Esophagus muscularis mucosa (tissue), 4 donors: ENCODE results near the gene LTBP1. TPM values are rescaled to one million over a fixed set of nuclear protein-coding genes. Genes with fewer than 3 reads are reported as not detected.

Source experiments
- DNase-seq: peaks from one replicate; pipeline ENCODE4 v3.0.0-alpha.2; 2017; ENCODE audit errors: extremely low spot score
- H3K27ac ChIP-seq, 4 donors: fragments of 200-600 bp; sonication (generic); replicated peaks in 1 of 4; 1 replicate in 3 of 4; 2 replicates in 1 of 4; pipeline ENCODE4 v1.5.1; 2016 to 2019; ENCODE audit warnings: mild to moderate bottlenecking in 1 of 4
- H3K27me3 ChIP-seq, 4 donors: fragments of 200-600 bp; sonication (generic); one replicate each; pipeline versions ENCODE4 v1.5.1 to v1.6.0; 2016 to 2019
- H3K36me3 ChIP-seq, 4 donors: fragments of 200-600 bp; sonication (generic); one replicate each; pipeline ENCODE4 v1.5.1; 2016 to 2019
- H3K4me1 ChIP-seq, 4 donors: fragments of 200-600 bp; sonication (generic); one replicate each; pipeline ENCODE4 v1.5.1; 2016 to 2019
- H3K4me3 ChIP-seq, 4 donors: fragments of 200-600 bp; sonication (generic); 1 replicate in 2 of 4; 2 replicates in 2 of 4; pipeline ENCODE4 v1.5.1; 2016 to 2019; ENCODE audit warnings: mild to moderate bottlenecking in 4 of 4, moderate library complexity in 1 of 4
- H3K9me3 ChIP-seq, 4 donors: fragments of 200-600 bp; sonication (generic); 1 replicate in 3 of 4; 2 replicates in 1 of 4; pipeline ENCODE4 v1.5.1; 2016 to 2019
- EP300 ChIP-seq: sonication (generic); formaldehyde crosslinking; IDR thresholded peaks from one replicate; pipeline ENCODE4 v1.6.1; 2017; ENCODE audit warnings: antibody characterized with exemption
- POLR2A ChIP-seq: fragments of 450-650 bp; IDR thresholded peaks from one replicate; pipeline ENCODE4 v1.6.1; 2017; ENCODE audit warnings: antibody characterized with exemption, moderate library complexity, mild to moderate bottlenecking, low read depth
- POLR2AphosphoS5 ChIP-seq, 2 donors: sonication (generic); formaldehyde crosslinking; IDR thresholded peaks; one replicate each; pipeline ENCODE4 v1.6.1; 2017; ENCODE audit warnings: antibody characterized with exemption in 2 of 2
- WGBS: methylation state at CpG from one replicate; pipeline ENCODE4 v1.1.5; 2018; 5-methylcytosine and 5-hydroxymethylcytosine counted together
- intact Hi-C: fragments of 100-400 bp; cut with DNase I; formaldehyde crosslinking; loops from one replicate; pipeline ENCODE4 v1.15.1; 2023
- total RNA-seq, 4 donors: library from RNA; depleted of rRNA; stranded (reverse); fragments of >200 nt; gene quantifications; one replicate each; pipeline versions ENCODE4 v1.1.0 to v1.2.1, GENCODE V29; 2016
- TF ChIP-seq, protein P1 (sequence below), 3 experiments: fragments of 200-600 bp in 2 of 3; fragments of 450-650 bp in 1 of 3; sonication (generic) in 2 of 3; IDR thresholded peaks; one replicate each; pipeline ENCODE4 v1.5.1; 2017 to 2019; ENCODE audit warnings: antibody characterized with exemption in 3 of 3, mild to moderate bottlenecking in 2 of 3, moderate library complexity in 1 of 3

Gene LTBP1
- total RNA-seq, 4 donors from 2014 or later = 254 to 465 (median 368) TPM

DNA sequence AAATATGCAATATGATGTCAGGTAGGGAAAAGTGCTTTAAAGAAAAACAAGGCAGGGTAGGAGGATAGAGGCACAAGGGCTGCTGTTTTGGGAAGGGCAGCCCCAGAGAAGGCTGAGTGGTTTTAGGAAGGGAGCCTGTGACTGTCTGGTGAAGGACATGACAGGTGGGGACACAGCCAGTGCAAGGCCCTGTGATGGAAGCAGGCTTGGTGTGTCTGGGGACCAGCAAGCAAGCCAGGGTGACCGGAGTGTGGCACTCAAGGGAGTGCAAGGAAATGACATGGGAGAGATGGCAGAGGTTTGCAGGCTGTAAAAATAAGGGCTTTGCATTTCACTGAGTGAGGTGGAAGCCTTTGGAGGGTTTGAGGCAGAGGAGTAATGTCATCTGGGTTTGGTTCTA lies 62.0 kb downstream of the LTBP1 start:
- intact Hi-C loops = no loop called here
- TF ChIP-seq POLR2AphosphoS5 (IDR thresholded peaks at IDR 0.05) = no peak
- TF ChIP-seq POLR2A = no peak
- TF ChIP-seq, protein P1, sequence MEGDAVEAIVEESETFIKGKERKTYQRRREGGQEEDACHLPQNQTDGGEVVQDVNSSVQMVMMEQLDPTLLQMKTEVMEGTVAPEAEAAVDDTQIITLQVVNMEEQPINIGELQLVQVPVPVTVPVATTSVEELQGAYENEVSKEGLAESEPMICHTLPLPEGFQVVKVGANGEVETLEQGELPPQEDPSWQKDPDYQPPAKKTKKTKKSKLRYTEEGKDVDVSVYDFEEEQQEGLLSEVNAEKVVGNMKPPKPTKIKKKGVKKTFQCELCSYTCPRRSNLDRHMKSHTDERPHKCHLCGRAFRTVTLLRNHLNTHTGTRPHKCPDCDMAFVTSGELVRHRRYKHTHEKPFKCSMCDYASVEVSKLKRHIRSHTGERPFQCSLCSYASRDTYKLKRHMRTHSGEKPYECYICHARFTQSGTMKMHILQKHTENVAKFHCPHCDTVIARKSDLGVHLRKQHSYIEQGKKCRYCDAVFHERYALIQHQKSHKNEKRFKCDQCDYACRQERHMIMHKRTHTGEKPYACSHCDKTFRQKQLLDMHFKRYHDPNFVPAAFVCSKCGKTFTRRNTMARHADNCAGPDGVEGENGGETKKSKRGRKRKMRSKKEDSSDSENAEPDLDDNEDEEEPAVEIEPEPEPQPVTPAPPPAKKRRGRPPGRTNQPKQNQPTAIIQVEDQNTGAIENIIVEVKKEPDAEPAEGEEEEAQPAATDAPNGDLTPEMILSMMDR (IDR thresholded peaks at IDR 0.05) = no peak
- TF ChIP-seq EP300 = no peak
- H3K27me3 ChIP-seq = no peaks in the 10 kb centered on the region
- 91% methylated on average over 1 of the region's 1 CpG for WGBS
- peaks cover 0 to 4% (median 0%) of the 10 kb centered on the region in 4 donors for H3K4me1 ChIP-seq
- no peak overlapping the region for H3K27ac ChIP-seq
- H3K4me3 ChIP-seq = no peak overlapping the region
- H3K9me3 ChIP-seq = no peaks in the 10 kb centered on the region
- H3K36me3 ChIP-seq = no peaks in the 10 kb centered on the region
- no peak for DNase-seq

- Histone ChIP-seq H3K4me1 (peaks cover 0 to 9% (median 3%) of the 10 kb centered on the region in 4 donors), H3K4me3 (no peak overlapping the region), H3K27ac (no peak overlapping the region), H3K36me3 (no peaks in the 10 kb centered on the region), H3K9me3 (no peaks in the 10 kb centered on the region), H3K27me3 (no peaks in the 10 kb centered on the region)
- DNase-seq = peak; percentile 4
- intact Hi-C loops = no loop called here
- 88% methylated on average over 3 of the region's 3 CpGs for WGBS
- TF ChIP-seq POLR2AphosphoS5 (IDR thresholded peaks at IDR 0.05) = no peak
- TF ChIP-seq, protein P1 (IDR thresholded peaks at IDR 0.05) = no peak
- no peak for TF ChIP-seq EP300
- TF ChIP-seq POLR2A = no peak
Observed at GRCh38 chr2:33009249-33009648, 62.5 kb downstream of the LTBP1 start.

- Histone ChIP-seq H3K27ac (no peak overlapping the region), H3K27me3 (no peaks in the 10 kb centered on the region), H3K9me3 (no peaks in the 10 kb centered on the region), H3K36me3 (no peaks in the 10 kb centered on the region), H3K4me1 (peaks cover 0 to 23% (median 18%) of the 10 kb centered on the region in 4 donors), H3K4me3 (no peak overlapping the region)
- 83% methylated on average over 2 of the region's 2 CpGs for WGBS
- TF ChIP-seq EP300 = no peak
- TF ChIP-seq, protein P1 (IDR thresholded peaks at IDR 0.05) = no peak
- no peak for TF ChIP-seq POLR2A
- no peak for TF ChIP-seq POLR2AphosphoS5 (IDR thresholded peaks at IDR 0.05)
- DNase-seq = peak; percentile 26
- intact Hi-C loops = no loop called here
Observed at GRCh38 chr2:33011373-33011772, 64.6 kb downstream of the LTBP1 start.

DNA sequence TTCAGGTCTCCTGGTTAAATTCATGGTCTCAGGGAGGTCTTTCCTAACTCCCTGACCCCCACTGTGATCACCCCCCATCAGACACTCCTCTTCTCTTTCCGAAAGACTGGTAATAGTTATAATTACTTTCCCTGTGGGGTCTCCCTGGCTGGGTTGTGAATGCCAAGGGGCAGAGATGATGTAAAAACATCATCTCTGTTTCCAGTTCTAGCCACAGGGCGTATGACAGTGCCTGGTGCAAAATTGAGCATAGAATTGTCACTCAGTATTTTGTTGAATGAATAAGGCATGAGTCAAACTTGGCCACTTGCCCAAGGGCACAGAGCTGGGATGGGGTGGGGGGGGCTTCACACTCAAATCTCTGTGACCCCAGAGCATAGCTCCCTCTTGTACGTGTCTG lies 65.2 kb downstream of the LTBP1 start:
- no peak for TF ChIP-seq POLR2A
- TF ChIP-seq POLR2AphosphoS5 (IDR thresholded peaks at IDR 0.05) = no peak
- TF ChIP-seq, protein P1 (IDR thresholded peaks at IDR 0.05) = no peak
- no peak for TF ChIP-seq EP300
- Histone ChIP-seq H3K4me1 (peaks cover 0 to 23% (median 18%) of the 10 kb centered on the region in 4 donors), H3K27me3 (no peaks in the 10 kb centered on the region), H3K4me3 (no peak overlapping the region), H3K36me3 (no peaks in the 10 kb centered on the region), H3K9me3 (no peaks in the 10 kb centered on the region), H3K27ac (no peak overlapping the region)
- peak; percentile 82 for DNase-seq
- intact Hi-C loops = no loop called here
- WGBS = 96% methylated on average over 3 of the region's 3 CpGs

GRCh38 chr2:33013684-33014110 lies 66.9 kb downstream of the LTBP1 start:
- no peak overlapping the region for H3K27ac ChIP-seq

More at GRCh38 chr2:33013684-33014110, 66.9 kb downstream of the LTBP1 start:
- Histone ChIP-seq H3K4me3 (no peak overlapping the region), H3K27me3 (no peaks in the 10 kb centered on the region), H3K4me1 (peaks cover 0 to 26% (median 23%) of the 10 kb centered on the region in 4 donors), H3K9me3 (no peaks in the 10 kb centered on the region), H3K36me3 (no peaks in the 10 kb centered on the region)
- intact Hi-C loops = no loop called here
- 57% methylated on average over 3 of the region's 3 CpGs for WGBS
- no peak for TF ChIP-seq POLR2A
- TF ChIP-seq, protein P1 (IDR thresholded peaks at IDR 0.05) = no peak
- peak; percentile 68 for DNase-seq
